GM12878 (cell line): Measurements from ENCODE around the gene TSC22D4. TPM values are rescaled to one million over a fixed set of nuclear protein-coding genes. Genes with fewer than 3 reads are reported as not detected.

Experiments
- ATAC-seq: fragments of 200-7000 bp; cut with Tn5 transposase; 3 replicates; pipeline ENCODE4 v1.9.1; 2020; ENCODE audit warnings: mild to moderate bottlenecking, moderate library complexity
- BruUV-seq: library from RNA; stranded (reverse); fragments of 400-500 nt; replicated peaks from 2 replicates; lab custom pipeline; 2021; lab: Mats Ljungman, UMichigan
- CTCF ChIA-PET: fragments of 300-600 bp; sonication (Branson Sonifier 250); formaldehyde crosslinking; extraction: SDS; loops from one replicate; lab custom pipeline; 2021; ENCODE audit warnings: inconsistent platforms; lab: Yijun Ruan, JAX
- POLR2A ChIA-PET: fragments of 350-600 bp; formaldehyde crosslinking; extraction: SDS; loops from one replicate; lab custom pipeline; 2021; ENCODE audit warnings: inconsistent platforms; lab: Charles Lee
- RAD21 ChIA-PET: fragments of 300-600 bp; sonication (Branson Sonifier 250); formaldehyde crosslinking; loops from one replicate; lab custom pipeline; 2023; ENCODE audit warnings: antibody characterized with exemption; ENCODE audit not compliant: unreplicated experiment; lab: Charles Lee
- SMC1A ChIA-PET: fragments of 300-600 bp; sonication (Branson Sonifier 250); formaldehyde crosslinking; loops from one replicate; lab custom pipeline; 2023; ENCODE audit not compliant: unreplicated experiment, uncharacterized antibody; lab: Charles Lee
- DNase-seq: peaks from one replicate; pipeline ENCODE4 v3.0.0-alpha.2; 2011; ENCODE audit warnings: low read depth, low spot score
- FAIRE-seq: peaks from 3 replicates; lab custom pipeline; 2011; peaks lifted over from hg19 to GRCh38; lab: Jason Lieb, UNC
- H2AFZ ChIP-seq: 2 replicates; pipeline ENCODE4 v1.6.0; 2011; ENCODE audit warnings: low read depth, low read length, control low read depth; ENCODE audit not compliant: control insufficient read depth
- H3K27ac ChIP-seq: 2 replicates; pipeline ENCODE4 v1.5.1; 2011; ENCODE audit warnings: control low read depth; ENCODE audit not compliant: control insufficient read depth, insufficient read depth
- H3K27me3 ChIP-seq, 2 experiments: replicated peaks in 1 of 2; 2 replicates each; pipeline versions ENCODE4 v1.6.0 to v1.6.1; 2011; ENCODE audit warnings: low read length in 1 of 2; ENCODE audit not compliant: control insufficient read depth in 2 of 2, insufficient read depth in 2 of 2
- H3K36me3 ChIP-seq, 2 experiments: 2 replicates each; pipeline ENCODE4 v1.5.1; 2011; ENCODE audit warnings: low read length in 1 of 2; ENCODE audit not compliant: control insufficient read depth in 2 of 2, insufficient read depth in 2 of 2
- H3K4me1 ChIP-seq: 2 replicates; pipeline ENCODE4 v1.6.1; 2011; ENCODE audit warnings: mild to moderate bottlenecking, low read length, moderate library complexity, mixed read lengths; ENCODE audit not compliant: control insufficient read depth, insufficient read depth
- H3K4me2 ChIP-seq: 2 replicates; pipeline ENCODE4 v1.6.0; 2011; ENCODE audit warnings: control low read depth; ENCODE audit not compliant: control insufficient read depth, insufficient read depth
- H3K4me3 ChIP-seq: fragments of 200-600 bp; sonication (generic); 2 replicates; pipeline ENCODE4 v1.5.1; 2016
- H3K79me2 ChIP-seq: 2 replicates; pipeline ENCODE4 v1.6.0; 2011; ENCODE audit warnings: low read length; ENCODE audit not compliant: control insufficient read depth, insufficient read depth
- H3K9ac ChIP-seq: 2 replicates; pipeline ENCODE4 v1.8.0; 2011; ENCODE audit warnings: low read length, control low read depth, mixed read lengths; ENCODE audit not compliant: control insufficient read depth, insufficient read depth
- H3K9me3 ChIP-seq: replicated peaks from 3 replicates; pipeline ENCODE4 v1.5.1; 2011; ENCODE audit warnings: mild to moderate bottlenecking, low read length; ENCODE audit not compliant: control insufficient read depth, insufficient read depth
- H4K20me1 ChIP-seq: 2 replicates; pipeline ENCODE4 v1.6.0; 2011; ENCODE audit not compliant: control insufficient read depth, insufficient read depth
- CBFB ChIP-seq: IDR thresholded peaks from 2 replicates; pipeline ENCODE4 v1.6.1; 2016; ENCODE audit warnings: antibody characterized with exemption, low read depth
- CHD4 ChIP-seq: fragments of 200-600 bp; sonication (generic); IDR thresholded peaks from 2 replicates; pipeline ENCODE4 v1.6.1; 2016; ENCODE audit warnings: mild to moderate bottlenecking
- HDAC2 ChIP-seq: fragments of 200-600 bp; sonication (generic); IDR thresholded peaks from 2 replicates; pipeline ENCODE4 v1.6.1; 2017
- NKRF ChIP-seq: fragments of 450-650 bp; conservative IDR thresholded peaks from 2 replicates; pipeline ENCODE4 v1.6.1; 2017; ENCODE audit warnings: mild to moderate bottlenecking, moderate library complexity
- RBBP5 ChIP-seq: fragments of 200-600 bp; sonication (generic); conservative IDR thresholded peaks from 2 replicates; pipeline ENCODE4 v1.6.1; 2016
- TCF7 ChIP-seq: IDR thresholded peaks from 2 replicates; pipeline ENCODE4 v1.6.1; 2014; ENCODE audit warnings: antibody characterized with exemption, borderline replicate concordance
- ZSCAN29 ChIP-seq: fragments of 450-650 bp; IDR thresholded peaks from 2 replicates; pipeline ENCODE4 v1.6.1; 2017; ENCODE audit warnings: mild to moderate bottlenecking, moderate library complexity
- WGBS: methylation state at CpG from one replicate; pipeline ENCODE4 v1.1.6; 2016; ENCODE audit warnings: low lambda C conversion rate; ENCODE audit not compliant: insufficient replicate concordance, insufficient coverage; ENCODE audit errors: missing lambda C conversion rate; 5-methylcytosine and 5-hydroxymethylcytosine counted together
- in situ Hi-C: fragments of 300-500 bp; cut with MboI; formaldehyde crosslinking; loops from 9 replicates; pipeline ENCODE4 v1.14.3; 2018; ENCODE audit warnings: mixed read lengths
- intact Hi-C: fragments of 100-400 bp; cut with micrococcal nuclease; formaldehyde crosslinking; loops from one replicate; pipeline ENCODE4 v1.14.2; 2022; ENCODE audit not compliant: unreplicated experiment
- polyA plus RNA-seq, 11 experiments: library from polyadenylated mRNA; depleted of rRNA in 4 of 11; unstranded in 6 of 11; stranded (reverse) in 5 of 11; fragments of >200 nt; fragmentation: Nextera tagmentation in 4 of 11; fragmentation: Illumina TruSeq in 1 of 11; extraction: Ambion mirVana in 4 of 11; extraction: Trizol in 1 of 11; gene quantifications; 1 replicate in 1 of 11; 2 replicates in 10 of 11; pipeline versions ENCODE4 v1.2.1 to v1.2.3, GENCODE V29; 2011 to 2016; ENCODE audit warnings: inconsistent platforms in 2 of 11, missing spikeins in 2 of 11, low read depth in 1 of 11
- total RNA-seq, 4 experiments: library from RNA; depleted of rRNA in 3 of 4; stranded (reverse); fragments of >200 nt in 3 of 4; fragmentation: Illumina TruSeq in 1 of 4; extraction: Trizol in 1 of 4; gene quantifications; 2 replicates each; pipeline versions ENCODE4 v1.2.1 to v1.2.3, GENCODE V29; 2013 to 2021
- TF ChIP-seq, protein P1 (sequence below): IDR thresholded peaks from 2 replicates; pipeline ENCODE4 v1.6.1; 2012; ENCODE audit warnings: low read depth, low read length, improper control_type of control experiment

Gene TSC22D4
- total and polyA plus RNA-seq, 10 of the 15 experiments (the other 5 are each of a cell fraction or from before 2014, with no cell fraction given) = 0.50 to 65.7 (median 24.4) TPM

- Histone ChIP-seq H3K4me3 (no peak overlapping the region), H3K27me3 (no peaks in the 10 kb centered on the region), H3K27ac (no peak overlapping the region), H3K36me3 (no peaks in the 10 kb centered on the region)
- FAIRE-seq = no peak
- 57% methylated on average over 6 of the region's 6 CpGs for WGBS
- SMC1A ChIA-PET = interaction anchor here (1.1 to 1.6 kb wide), 3 partner anchors 19 to 63 kb away, joined by 3 to 5 read pairs (median 4); no protein-coding TSS in a partner anchor
- TF ChIP-seq CBFB (no peak), RBBP5 (no peak), CHD4 (no peak), NKRF (no peak), HDAC2 (no peak), ZSCAN29 (no peak), TCF7 (no peak)
- TF ChIP-seq, protein P1, sequence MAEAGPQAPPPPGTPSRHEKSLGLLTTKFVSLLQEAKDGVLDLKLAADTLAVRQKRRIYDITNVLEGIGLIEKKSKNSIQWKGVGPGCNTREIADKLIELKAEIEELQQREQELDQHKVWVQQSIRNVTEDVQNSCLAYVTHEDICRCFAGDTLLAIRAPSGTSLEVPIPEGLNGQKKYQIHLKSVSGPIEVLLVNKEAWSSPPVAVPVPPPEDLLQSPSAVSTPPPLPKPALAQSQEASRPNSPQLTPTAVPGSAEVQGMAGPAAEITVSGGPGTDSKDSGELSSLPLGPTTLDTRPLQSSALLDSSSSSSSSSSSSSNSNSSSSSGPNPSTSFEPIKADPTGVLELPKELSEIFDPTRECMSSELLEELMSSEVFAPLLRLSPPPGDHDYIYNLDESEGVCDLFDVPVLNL = no peak
- TF ChIP-seq, all 136 proteins: peak for 0
- no TSS peak for BruUV-seq
- H3K9ac ChIP-seq = no peak overlapping the region
- H2AFZ ChIP-seq = no peak overlapping the region
- no peak overlapping the region for H3K4me2 ChIP-seq
- no peaks in the 10 kb centered on the region for H3K79me2 ChIP-seq
- POLR2A ChIA-PET = interaction anchor here (0.7 to 1.1 kb wide), 2 partner anchors 34 to 51 kb away, joined by 3 to 4 read pairs; no protein-coding TSS in a partner anchor
- RAD21 ChIA-PET = interaction anchor here (1.8 kb wide), 1 partner anchor 63 kb away, joined by 12 read pairs; no protein-coding TSS in a partner anchor
- H3K9me3 ChIP-seq = no peaks in the 10 kb centered on the region
- intact Hi-C loops = no loop called here
- H4K20me1 ChIP-seq = no peaks in the 10 kb centered on the region
- ATAC-seq (no peak), DNase-seq (no peak)
- H3K4me1 ChIP-seq = 0 out of 2 replicates have a peak, but pooled peaks cover 4% of the 10 kb centered on the region
- in situ Hi-C loops = no loop called here
- CTCF ChIA-PET = interaction anchor here (1.0 to 2.9 kb wide), 5 partner anchors 17 to 89 kb away, joined by 3 to 16 read pairs (median 4); partner anchors contain the start of gene TSC22D4
Observed at GRCh38 chr7:100496509-100496908, 17.5 kb upstream of the TSC22D4 start.
